HG02623 (cell line): Measurements from ENCODE around the gene KRTAP9-2.
"Not testable (repeated sequence)": the region's sequence is repeated elsewhere in the genome, so short reads cannot be mapped to it uniquely, and the experiment has no call there.

ENCODE experiments used
- ATAC-seq: cut with Tn5 transposase; IDR thresholded peaks from one replicate; pipeline ENCODE4 v1.9.1; 2021; ENCODE audit warnings: moderate library complexity; ENCODE audit not compliant: unreplicated experiment

The KRTAP9-2 gene

DNA sequence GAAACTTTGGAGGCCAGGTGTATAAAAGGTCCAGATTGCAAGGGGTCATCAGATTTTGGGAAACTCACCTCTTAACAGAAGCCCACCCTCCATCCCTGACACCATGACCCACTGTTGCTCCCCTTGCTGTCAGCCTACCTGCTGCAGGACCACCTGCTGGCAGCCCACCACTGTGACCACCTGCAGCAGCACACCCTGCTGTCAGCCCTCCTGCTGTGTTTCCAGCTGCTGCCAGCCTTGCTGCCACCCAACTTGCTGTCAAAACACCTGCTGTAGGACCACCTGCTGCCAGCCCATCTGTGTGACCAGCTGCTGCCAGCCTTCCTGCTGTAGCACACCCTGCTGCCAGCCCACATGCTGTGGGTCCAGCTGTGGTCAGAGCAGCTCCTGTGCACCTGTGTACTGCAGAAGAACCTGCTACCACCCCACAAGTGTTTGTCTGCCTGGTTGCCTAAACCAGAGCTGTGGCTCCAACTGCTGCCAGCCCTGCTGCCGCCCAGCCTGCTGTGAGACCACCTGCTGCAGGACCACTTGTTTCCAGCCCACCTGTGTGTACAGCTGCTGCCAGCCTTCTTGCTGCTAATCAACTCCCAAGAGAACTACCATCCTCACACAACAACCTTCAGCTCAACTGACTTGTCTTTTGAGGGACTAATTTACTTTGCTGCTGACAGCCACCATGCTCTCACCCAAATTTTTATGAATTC lies 6.1 kb downstream of the KRTAP9-2 start, which contains the start of gene KRTAP9-3:
Gene KRTAP9-3 (plus strand): TSS at position 51 of the 707 bp plus-strand sequence. CDS start 53 bp downstream, at position 104.
- not testable (repeated sequence) for ATAC-seq

DNA sequence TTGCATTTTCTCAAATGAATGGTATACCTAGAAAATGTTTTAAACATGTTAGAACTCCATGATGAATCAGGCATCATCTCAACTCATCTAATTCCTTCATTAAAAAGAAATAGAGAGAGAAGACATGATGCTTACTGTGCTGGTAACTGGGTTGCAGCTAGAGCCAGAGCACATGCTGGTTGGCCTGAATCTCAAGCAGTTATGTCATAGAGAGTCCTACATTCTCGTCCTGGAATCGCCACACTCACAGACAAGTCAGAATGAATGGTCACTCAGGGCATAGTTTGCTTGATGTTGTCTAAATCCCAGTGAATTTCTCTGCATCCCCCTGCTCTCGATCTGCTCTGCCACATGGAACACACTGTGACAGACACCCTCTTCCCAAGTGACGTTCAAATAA lies 10.7 kb downstream of the KRTAP9-2 start:
- ATAC-seq = not testable (repeated sequence)

DNA sequence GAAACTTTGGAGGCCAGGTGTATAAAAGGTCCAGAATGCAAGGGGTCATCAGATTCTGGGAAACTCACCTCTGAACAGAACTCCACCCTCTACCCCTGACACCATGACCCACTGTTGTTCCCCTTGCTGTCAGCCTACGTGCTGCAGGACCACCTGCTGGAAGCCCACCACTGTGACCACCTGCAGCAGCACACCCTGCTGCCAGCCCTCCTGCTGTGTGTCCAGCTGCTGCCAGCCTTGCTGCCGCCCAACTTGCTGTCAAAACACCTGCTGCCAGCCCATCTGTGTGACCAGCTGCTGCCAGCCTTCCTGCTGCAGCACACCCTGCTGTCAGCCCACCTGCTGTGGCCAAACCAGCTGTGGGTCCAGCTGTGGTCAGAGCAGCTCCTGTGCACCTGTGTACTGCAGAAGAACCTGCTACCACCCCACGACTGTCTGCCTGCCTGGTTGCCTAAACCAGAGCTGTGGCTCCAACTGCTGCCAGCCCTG lies 11.5 kb downstream of the KRTAP9-2 start, which contains the start of gene KRTAP9-8:
Gene KRTAP9-8 (plus strand): TSS at position 51 of the 489 bp plus-strand sequence. CDS start 53 bp downstream, at position 104.
- ATAC-seq = not testable (repeated sequence)

DNA sequence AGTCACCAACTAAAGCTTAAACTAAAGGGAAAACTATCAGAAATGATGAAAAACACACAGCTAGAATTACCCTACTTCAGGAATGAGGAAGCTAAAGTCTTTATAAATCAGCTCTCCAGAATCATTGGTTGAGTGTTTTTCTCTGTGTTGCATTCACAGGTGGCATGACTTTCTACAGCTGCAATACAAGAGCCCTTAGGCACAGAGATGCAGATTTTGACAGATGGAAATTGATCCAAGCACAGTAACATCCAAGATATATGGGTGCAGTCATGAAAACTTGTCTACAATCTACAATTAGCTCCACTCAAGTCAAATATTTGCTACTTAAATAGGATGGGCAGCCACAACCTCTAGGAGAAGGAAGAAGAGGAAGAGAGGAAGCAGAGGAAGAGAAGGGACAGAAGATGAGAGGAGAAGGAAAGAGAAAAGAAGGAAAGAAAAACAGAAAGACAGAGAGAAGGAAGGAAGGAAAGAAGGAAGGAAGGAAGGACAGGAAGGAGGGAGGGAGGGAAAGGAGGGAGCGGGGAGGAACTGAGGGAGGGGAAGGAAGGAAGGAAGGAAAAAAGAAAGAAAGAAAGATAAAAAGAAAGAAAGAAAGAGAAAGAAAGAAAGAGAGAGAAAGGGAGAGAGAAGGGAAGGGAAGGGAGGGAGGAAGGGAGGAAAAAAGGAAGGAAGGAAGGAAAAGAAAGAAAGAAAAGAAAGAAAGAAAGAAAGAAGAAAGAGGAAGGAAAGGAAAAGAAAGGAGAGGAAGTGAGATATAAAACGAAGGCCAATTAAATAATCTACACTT lies 20.7 kb downstream of the KRTAP9-2 start:
- ATAC-seq = not testable (repeated sequence)

DNA sequence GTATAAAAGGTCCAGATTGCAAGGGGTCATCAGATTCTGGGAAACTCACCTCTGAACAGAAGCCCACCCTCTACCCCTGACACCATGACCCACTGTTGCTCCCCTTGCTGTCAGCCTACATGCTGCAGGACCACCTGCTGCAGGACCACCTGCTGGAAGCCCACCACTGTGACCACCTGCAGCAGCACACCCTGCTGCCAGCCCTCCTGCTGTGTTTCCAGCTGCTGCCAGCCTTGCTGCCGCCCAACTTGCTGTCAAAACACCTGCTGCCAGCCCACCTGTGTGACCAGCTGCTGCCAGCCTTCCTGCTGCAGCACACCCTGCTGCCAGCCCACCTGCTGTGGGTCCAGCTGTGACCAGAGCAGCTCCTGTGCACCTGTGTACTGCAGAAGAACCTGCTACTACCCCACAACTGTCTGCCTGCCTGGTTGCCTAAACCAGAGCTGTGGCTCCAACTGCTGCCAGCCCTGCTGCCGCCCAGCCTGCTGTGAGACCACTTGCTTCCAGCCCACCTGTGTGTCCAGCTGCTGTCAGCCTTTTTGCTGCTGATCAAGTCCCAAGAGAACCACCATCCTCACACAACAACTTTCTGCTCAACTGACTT lies 23.3 kb downstream of the KRTAP9-2 start, which contains the start of gene KRTAP9-4:
Gene KRTAP9-4 (plus strand): TSS at position 51 of the 604 bp plus-strand sequence. CDS start 34 bp downstream, at position 85.
- ATAC-seq = not testable (repeated sequence)

DNA sequence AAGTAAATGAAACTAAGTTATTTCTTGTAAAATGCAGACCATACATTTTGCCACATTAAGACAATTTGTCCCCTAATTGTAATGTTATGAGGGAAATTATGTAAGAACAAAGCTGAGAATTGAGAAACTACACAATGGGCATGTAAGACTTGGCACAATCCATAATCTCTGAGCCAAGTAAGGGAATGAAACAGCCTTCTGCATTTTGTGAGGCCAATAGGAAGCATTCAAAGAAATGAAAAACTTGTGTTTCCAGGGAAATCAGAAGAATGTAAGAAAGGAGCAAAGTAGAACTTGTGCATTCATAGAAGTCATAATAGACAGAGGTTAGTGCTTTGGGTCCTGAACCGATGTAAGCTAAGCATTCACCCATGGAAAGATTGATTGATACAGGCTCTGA lies 24.8 kb downstream of the KRTAP9-2 start:
- no peak for ATAC-seq

DNA sequence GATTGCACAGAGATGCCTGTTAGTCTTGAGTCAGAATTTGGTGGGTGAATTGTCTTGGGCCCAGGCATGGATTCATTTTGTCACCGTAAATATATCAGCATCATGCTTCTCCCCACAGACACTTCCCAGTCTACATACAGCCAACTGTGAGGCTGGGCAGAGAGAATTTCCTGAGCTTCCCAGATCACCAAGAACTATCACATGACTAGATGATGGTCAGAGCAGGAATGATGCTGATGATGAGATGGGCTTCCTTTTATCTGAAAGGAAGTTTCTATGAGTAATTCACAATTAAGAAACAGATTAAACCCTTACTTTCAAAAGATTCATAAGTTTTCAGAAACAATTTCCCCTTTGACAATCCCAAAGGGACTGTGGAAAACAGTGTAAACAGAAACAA lies 28.4 kb downstream of the KRTAP9-2 start:
- no peak for ATAC-seq

DNA sequence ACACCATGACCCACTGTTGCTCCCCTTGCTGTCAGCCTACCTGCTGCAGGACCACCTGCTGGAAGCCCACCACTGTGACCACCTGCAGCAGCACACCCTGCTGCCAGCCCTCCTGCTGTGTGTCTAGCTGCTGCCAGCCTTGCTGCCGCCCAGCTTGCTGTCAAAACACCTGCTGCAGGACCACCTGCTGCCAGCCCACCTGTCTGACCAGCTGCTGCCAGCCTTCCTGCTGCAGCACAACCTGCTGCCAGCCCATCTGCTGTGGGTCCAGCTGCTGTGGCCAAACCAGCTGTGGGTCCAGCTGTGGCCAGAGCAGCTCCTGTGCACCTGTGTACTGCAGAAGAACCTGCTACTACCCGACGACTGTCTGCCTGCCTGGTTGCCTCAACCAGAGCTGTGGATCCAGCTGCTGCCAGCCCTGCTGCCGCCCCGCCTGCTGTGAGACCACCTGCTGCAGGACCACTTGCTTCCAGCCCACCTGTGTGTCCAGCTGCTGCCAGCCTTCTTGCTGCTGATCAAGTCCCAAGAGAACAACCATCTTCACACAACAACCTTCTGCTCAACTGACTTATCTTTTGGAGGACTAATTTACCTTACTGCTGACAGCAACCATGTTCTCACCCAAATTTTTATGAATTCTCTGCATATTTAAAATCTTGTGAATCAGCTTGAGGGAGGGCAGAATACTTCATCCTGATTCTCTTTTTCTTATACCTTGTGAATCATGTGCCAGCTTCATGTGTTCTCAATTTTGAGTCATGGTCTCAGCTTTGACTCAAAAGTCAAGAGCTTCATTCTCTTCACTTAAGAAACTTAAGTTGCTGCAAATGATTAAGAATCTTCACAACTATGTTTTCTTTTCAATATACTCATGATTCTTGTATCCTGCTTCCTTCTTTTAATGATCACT lies 29.2 kb downstream of the KRTAP9-2 start, which contains the start of gene KRTAP9-9:
Gene KRTAP9-9 (plus strand): TSS at position 4 of the 910 bp plus-strand sequence.
- not testable (repeated sequence) for ATAC-seq

DNA sequence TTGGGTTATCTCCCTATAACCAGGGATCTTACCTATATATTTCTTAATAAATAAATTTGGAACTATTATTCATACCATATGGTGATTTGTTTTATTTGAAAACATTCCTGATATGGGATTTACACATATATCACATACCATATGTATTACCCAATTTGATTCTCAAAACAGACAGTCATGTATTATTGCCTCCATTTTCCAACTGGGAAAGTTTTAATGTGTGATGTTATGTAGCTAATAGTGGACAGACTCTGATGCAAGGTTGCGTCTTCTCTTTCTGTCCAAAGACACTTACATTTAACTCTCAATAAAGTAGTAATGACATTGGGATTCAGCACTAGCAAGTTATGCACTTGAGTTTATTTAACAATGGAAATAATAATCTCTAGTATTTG lies 29.8 kb downstream of the KRTAP9-2 start:
- no peak for ATAC-seq

DNA sequence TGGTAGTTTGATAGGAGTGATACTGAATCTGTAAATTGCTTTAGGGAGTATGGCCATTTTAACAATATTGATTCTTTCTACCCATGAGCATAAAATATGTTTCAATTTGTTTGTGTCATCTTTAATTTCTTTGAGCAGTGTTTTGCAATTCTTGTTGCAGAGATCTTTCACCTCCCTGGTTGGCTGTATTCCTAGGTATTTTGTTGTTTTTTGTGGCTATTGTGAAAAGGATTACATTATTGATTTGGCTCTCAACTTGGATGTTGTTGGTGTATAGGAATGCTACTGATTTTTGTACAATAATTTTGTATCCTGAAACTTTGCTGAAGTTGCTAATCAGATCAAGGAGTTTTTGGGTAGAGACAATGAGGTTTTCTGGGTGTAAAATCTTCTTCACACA lies 32.0 kb downstream of the KRTAP9-2 start:
- no peak for ATAC-seq

DNA sequence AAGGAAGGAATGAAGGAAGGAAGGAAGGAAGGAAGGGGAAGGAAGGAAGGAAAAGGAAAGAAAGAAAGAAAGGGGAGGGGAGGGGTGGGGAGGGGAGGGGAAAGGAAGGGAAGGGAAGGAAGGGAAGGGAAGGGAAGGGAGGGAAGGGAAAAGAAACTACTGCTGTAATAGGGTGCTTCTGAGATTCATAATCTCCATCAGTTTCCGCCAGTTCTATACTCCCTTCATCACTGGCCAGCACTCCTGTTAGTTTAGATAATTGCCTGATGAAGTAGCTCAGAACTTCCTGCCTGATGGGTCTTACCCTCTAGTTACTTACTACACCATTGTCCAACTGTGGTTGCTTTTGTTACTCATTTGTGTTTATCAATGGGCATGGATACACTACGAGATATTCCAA lies 36.8 kb downstream of the KRTAP9-2 start:
- ATAC-seq = no peak

DNA sequence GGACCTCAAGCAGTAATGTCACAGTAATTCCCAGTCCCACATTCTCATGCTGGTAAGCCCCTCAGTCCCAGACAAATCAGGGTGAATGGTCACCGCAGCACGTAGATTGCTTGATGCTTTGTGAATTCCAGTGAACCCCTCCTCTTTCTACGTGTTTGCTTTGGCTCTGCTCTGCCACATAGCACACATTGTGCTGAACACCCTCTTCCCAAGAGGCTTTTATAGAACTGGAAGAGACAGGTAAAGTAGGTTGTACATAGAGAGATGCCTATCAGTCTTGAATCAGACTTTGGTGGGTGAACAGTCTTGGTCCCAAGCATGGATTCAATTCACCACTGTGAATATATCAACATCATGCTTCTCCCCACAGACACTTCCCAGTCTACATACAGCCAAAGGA lies 38.2 kb downstream of the KRTAP9-2 start:
- no peak for ATAC-seq

DNA sequence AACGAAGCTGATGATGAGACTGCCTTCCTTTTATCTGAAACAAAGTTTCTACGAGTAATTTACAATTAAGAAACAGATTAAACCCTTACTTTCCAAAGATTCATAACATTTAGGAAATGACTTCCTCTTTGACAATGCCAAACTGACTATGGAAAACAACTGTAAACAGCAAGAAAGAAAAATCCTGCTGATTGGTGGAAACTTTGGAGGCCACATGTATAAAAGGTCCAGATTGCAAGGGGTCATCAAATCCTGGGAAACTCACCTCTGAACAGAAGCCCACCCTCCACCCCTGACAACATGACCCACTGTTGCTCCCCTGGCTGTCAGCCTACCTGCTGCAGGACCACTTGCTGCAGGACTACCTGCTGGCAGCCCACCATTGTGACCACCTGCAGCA lies 38.6 kb downstream of the KRTAP9-2 start, which contains the start of gene KRTAP9-6:
Gene KRTAP9-6 (plus strand): TSS at position 301 of the 400 bp plus-strand sequence. CDS start 0 bp downstream, at position 301.
- no peak for ATAC-seq

DNA sequence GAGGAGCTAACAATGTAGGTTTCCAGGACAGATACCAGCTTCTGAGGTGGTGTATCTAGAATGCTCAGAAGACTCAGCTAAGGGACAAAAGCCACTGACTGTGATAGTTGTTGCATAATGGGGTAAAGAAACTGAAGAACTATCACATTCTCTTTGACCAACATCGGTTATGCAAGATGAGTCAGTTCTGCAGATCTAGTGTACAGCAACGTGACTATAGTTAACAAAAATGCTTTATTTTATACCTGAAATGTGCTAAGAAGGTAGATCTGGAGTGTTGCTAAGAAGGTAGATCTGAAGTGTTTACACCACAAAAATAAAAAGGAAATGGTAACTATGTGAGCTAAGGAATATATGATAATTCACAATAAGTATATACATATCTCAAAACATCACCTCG lies 41.3 kb downstream of the KRTAP9-2 start:
- ATAC-seq = no peak

DNA sequence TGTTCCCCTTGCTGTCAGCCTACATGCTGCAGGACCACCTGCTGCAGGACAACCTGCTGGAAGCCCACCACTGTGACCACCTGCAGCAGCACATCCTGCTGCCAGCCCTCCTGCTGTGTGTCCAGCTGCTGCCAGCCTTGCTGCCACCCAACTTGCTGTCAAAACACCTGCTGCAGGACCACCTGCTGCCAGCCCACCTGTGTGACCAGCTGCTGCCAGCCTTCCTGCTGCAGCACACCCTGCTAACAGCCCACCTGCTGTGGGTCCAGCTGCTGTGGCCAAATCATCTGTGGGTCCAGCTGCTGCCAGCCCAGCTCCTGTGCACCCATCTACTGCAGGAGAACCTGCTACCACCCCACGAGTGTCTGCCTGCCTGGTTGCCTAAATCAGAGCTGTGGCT lies 44.9 kb downstream of the KRTAP9-2 start:
- ATAC-seq = not testable (repeated sequence)

DNA sequence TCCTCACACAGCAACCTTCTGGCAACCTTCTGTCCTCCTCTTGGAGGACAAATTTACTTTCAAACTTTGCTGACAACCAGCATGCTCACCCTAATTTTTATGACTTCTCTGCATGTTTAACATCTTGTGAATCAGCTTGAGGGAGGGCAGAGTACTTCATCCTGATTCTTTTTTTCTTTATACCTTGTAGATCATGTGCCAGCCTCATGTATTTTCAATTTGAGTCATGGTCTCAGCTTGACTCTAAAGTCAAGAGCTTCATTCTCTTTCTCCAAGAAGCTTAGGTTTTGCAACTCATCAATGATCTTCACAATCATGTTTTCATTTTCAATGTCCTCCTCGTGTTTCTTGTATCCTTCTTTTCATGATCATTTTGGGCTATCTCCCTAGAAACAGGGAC lies 45.4 kb downstream of the KRTAP9-2 start:
- ATAC-seq = no peak

DNA sequence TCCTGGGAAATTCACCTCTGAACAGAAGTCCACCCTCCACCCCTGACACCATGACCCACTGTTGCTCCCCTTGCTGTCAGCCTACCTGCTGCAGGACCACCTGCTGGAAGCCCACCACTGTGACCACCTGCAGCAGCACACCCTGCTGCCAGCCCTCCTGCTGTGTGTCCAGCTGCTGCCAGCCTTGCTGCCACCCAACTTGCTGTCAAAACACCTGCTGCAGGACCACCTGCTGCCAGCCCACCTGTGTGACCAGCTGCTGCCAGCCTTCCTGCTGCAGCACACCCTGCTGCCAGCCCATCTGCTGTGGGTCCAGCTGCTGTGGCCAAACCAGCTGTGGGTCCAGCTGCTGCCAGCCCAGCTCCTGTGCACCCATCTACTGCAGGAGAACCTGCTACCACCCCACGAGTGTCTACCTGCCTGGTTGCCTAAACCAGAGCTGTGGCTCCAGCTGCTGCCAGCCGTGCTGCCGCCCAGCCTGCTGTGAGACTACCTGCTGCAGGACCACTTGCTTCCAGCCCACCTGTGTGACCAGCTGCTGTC lies 49.3 kb downstream of the KRTAP9-2 start, which contains the start of gene KRTAP9-7:
Gene KRTAP9-7 (plus strand): TSS at position 51 of the 543 bp plus-strand sequence. CDS start 0 bp downstream, at position 51.
- not testable (repeated sequence) for ATAC-seq
